GM21381 (cell line): Measurements from ENCODE around the gene GPR18.
"Not testable (repeated sequence)": the region's sequence is repeated elsewhere in the genome, so short reads cannot be mapped to it uniquely, and the experiment has no call there.

Experiments
- ATAC-seq: cut with Tn5 transposase; IDR thresholded peaks from one replicate; pipeline ENCODE4 v1.9.1; 2021; ENCODE audit warnings: mild to moderate bottlenecking, moderate library complexity; ENCODE audit not compliant: unreplicated experiment

The GPR18 gene

GRCh38 chr13:99231721-99232120, 26.5 kb downstream of the GPR18 start:
- no peak for ATAC-seq

DNA sequence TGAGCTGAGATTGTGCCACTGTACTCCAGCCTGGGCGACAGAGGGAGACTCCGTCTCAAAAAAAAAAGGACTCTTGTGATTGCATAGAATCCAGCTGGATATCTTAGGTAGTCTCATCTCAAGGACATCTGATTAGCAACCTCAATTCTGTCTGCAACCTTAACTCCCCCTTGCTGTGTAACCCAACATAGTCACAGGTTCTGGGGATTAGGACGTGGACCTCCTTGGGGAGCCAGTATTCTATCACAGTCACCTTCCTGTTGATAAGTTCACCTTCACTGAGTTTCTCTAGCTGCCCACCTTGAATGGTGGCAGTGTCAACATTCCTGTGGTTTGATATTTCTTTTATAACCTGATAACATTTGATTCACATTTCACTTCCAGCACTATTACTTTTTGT, 27.2 kb downstream of the GPR18 start:
- ATAC-seq: no peak

DNA sequence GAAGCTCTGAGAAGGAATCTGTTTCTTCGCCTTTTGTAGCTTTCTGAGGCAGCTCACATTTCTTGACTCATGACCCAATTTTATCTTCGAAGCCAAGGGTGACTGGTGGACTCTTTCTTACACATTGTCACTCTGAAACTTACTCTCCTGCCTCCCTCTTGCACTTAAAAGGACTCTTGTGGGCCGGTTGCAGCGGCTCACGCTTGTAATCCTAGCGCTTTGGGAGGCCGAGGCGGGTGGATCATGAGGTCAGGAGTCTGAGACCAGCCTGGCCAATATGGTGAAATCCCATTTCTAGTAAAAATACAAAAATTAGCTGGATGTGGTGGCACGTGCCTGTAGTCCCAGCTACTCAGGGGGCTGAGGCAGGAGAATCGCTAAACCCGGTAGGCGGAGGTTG, 27.6 kb downstream of the GPR18 start:
- not testable (repeated sequence) for ATAC-seq

- peak; percentile 85 for ATAC-seq
Measured at GRCh38 chr13:99228737-99229691, 29.2 kb downstream of the GPR18 start.

DNA sequence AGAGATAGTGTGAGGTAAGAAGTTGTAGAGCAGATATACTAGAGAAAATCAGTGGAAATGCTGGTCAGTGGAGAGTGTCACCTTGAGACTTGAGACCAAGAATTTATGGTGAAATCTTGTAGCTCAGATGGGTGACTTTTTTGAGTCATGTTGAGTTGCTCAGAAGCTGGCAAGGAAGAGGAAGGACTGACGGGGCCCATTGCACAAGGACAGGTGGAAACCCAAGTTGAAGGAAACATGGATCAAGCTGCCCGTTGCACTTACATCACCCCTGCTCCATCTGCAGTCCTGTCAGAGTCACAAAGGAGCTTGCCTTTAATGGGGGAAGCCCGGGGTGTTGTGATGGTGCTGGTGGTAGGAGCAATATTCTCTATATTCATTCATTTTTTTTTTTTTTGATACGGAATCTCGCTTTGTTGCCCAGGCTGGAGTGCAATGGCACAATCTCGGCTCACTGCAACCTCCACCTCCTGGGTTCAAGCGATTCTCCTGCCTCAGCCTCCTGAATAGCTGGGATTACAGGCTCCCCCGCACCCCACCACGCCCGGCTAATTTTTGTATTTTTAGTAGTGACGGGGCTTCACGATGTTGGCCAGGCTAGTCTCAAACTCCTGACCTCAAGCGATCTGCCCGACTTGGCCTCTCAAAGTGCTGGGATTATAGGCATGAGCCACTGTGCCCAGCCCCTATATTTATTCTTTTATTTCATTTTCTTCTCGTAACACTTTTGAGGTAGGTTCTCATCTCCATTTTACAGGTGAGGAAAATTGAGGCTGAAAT, 30.1 kb downstream of the GPR18 start:
- ATAC-seq: no peak

DNA sequence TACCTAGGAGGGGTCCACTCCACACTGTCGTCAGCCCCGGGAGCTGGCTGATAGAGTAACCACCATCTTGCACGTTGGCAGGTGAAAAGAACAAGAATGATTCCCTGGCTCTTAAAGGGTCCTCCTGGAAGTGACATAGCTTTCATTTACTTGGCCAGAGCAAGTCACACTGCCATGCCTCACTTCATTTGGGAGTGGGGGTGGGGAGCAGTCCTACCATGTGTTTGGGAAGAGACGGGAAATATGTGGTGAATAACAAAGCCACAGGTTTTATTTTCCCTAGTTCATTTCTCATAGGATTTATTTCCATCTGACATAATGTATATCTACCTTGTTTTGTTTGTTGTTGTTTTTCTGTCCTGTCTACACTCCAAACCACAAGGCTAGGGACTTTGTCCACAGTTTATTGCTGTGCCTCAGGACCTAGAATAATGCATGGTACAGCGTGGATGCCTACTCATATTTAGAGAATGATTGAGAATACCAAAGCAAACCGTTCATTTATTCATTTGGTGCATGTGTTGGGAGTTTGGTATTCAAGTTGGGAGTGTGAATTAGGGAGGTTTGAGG, 30.8 kb downstream of the GPR18 start:
- ATAC-seq: no peak

DNA sequence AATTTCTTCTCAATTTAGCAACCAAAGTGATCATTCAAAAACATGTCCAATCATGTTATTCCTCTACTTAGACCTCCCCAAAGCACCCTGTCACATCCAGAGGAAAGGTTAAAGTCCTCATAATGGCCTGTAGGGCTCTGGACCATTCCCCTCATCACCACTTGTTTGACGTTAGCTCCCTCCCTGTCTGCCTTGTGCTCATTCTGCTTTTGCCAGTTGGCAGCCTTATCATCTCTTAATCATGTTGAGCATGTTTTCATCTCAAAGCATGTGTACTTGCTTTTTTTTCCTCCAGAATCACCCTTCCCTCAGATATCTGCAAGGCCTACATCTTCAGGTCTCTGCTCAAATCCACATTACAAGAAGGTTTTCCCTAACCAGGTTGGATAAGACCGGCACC, 31.7 kb downstream of the GPR18 start:
- no peak for ATAC-seq

DNA sequence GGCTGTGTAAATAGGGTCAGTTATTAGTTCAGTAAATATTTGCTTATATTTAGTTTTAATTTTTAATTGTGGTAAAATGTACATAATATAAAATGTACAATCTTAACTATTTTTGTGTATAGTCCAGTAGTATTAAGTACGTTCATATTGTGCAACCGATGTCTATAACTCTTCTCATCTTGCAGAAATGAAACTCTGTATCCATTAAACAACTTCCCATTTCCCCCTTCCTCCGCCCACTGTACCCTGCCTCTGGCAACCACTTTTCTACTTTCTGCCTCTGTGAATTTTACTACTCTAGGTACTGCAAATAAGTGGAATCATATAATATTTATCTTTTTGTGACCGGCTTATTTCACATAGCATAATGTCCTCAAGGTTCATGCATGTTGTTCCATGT, 33.1 kb downstream of the GPR18 start:
- no peak for ATAC-seq

- no peak for ATAC-seq
Measured at GRCh38 chr13:99224021-99224420, 34.2 kb downstream of the GPR18 start.

DNA sequence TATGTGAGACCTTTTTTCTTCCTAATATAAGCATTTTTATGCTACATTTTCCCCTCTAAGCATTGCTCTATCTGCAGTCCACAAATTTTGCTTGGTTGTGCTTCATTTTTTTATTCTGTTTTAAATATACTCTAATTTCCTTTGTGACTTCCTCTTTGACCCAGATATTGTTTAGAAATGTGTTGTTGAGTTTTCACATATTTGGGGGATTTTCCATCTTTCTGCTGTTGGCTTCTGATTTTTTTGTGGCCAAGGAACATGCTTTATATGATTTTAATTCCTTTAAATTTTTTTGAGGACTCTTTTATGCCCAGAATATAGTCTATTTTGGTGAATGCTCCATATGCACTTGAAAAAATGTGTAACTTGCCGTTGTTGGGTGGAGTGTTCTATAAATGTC, 34.6 kb downstream of the GPR18 start:
- ATAC-seq: no peak

- ATAC-seq: no peak
Measured at GRCh38 chr13:99221567-99222239, 36.5 kb downstream of the GPR18 start.

DNA sequence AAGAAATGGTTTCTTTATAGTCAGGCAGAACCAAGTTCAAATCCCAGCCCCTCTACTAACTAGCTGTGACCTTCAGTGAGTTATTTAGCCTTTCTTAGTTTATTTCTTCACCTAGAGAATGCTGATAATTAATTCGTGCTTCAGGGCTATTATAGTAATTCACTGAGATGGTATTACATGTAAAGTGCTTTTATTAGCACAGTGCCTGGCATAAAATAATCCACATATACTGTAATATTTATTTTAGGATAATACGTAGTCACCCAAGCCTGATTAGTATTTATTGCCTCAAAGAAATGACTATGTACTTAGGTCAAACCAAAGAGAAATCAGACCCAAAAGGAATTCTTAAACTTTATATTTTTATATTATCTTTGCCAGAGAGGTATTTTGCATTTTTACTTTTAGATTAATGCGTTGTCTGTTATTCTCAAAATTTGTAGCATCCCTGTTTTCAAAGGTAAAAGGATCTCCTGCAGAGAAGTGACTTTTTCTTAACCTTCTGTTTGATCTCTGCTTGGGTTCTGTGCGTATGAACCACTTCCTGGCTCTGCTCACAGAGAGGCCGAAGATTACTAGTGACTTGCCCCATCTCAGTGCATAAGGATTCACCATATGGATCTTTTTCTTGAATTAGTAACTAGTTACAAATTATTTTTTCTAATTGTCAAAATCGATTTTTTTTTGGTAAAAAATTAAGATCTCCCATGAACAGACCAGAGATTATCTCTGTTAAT, 37.8 kb downstream of the GPR18 start:
- ATAC-seq: no peak

DNA sequence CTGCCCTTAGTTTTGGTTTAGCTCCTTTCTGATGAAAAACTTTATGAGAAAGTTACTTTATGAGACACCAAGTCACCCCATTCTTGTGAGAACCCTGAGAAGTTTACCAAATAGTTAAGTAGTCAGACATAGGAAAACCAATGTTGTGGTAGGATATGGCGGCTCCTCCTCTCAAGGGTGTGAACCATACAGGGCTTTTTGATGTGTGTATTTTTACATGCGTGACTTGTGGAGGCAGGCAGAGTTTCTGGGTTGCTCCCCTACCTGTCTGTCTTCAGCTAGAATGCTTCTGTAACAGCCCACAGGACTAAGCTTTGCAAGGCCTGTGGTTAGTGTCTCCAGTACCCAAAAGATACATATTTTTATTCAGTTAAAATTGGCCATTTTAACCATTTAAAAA, 39.2 kb downstream of the GPR18 start:
- peak; percentile 62 for ATAC-seq

DNA sequence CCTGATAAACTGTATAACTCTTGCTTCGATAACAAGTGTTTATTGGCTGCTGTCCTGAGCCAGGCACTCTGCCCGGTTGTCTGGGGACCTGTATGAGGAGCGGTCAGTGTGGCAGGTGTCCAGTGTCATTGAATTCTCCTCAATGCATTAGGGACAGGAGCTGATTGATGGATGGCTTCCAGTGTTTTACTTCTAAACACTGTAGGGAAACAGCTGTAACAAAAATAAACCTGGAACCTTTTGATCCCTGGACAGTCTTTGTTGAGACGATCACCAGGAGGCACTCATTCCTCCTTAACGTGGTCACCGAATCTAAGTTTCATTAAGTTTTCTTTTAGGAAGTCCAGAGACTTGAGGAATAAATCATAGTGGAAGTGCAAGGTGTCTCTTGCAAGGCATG, 39.6 kb downstream of the GPR18 start:
- ATAC-seq: no peak

- ATAC-seq: no peak
Measured at GRCh38 chr13:99218126-99218525, 40.1 kb downstream of the GPR18 start.

DNA sequence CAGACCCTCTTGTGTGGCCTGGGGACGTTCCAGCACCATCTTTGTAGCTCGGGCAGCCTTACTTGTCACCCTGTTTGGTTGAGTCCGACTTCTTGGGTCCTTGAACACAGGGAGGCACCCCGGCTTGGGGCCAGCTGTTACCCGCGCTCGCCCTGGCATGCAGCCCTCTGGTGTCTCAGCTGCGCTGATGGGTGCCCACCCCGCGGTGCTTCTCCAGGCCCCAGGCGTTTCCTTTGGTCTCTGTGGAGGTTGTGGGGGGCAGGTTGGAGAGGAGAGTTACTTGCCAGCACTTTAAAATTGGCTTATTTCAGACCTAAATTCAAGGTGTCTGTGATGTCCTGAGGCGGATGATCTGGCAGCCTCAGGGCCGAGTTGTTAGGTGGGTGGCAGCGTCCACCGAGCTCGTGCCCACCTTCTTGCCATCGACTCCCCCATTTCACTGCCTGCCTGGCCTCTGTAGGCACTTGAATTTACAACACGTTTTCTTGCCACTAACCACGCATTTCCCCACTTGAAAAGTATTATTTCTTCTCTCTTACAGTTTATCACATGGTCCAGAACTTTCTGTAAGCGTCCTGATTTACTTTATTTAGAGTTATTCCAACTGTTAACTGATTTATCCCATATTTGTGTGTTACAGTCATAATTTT, 40.6 kb downstream of the GPR18 start:
- no peak for ATAC-seq

- ATAC-seq: no peak
Measured at GRCh38 chr13:99215184-99215830, 42.9 kb downstream of the GPR18 start.

- ATAC-seq: no peak
Measured at GRCh38 chr13:99214731-99215130, 43.4 kb downstream of the GPR18 start.

DNA sequence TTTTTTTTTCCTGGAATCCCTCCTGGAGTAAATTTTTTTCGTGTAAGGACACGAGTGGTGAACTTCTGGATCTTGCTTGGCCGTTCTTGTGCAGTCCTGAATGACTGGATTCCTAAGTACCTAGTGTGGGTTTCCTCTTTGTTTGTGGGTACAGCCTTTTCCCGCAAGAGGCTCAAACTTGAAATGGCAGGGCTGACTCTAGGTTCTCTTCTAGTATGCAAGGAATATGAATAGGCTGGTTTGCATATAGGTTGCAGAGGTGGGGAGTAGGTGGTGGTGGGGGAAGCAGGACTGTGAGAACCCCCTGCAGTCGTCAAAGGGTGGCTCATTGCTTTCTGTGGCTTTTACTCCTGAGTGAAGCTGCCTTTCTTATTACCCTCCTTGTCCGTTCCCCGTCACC, 43.9 kb downstream of the GPR18 start:
- peak; percentile 74 for ATAC-seq
